Parathyroid adenoma (tissue), 2 donors: ENCODE measurements around the gene S100A7.

ENCODE experiments used
- H2AFZ ChIP-seq: fragments of 300-600 bp; sonication (generic); one replicate; pipeline ENCODE4 v1.7.0; 2017; ENCODE audit warnings: antibody characterized with exemption, mild to moderate bottlenecking
- H3K27ac ChIP-seq: fragments of 300-600 bp; sonication (generic); one replicate; pipeline ENCODE4 v1.7.0; 2017
- H3K27me3 ChIP-seq: fragments of 300-600 bp; sonication (generic); one replicate; pipeline ENCODE4 v1.7.0; 2017; ENCODE audit warnings: low read length; ENCODE audit not compliant: control insufficient read depth, insufficient read depth
- H3K36me3 ChIP-seq: fragments of 300-600 bp; sonication (generic); one replicate; pipeline ENCODE4 v1.7.0; 2017; ENCODE audit warnings: low read length; ENCODE audit not compliant: control insufficient read depth, insufficient read depth
- H3K4me1 ChIP-seq: fragments of 300-600 bp; sonication (generic); one replicate; pipeline ENCODE4 v1.7.0; 2017; ENCODE audit warnings: control low read depth
- H3K4me2 ChIP-seq: fragments of 300-600 bp; sonication (generic); one replicate; pipeline ENCODE4 v1.7.0; 2017; ENCODE audit warnings: low read length
- H3K4me3 ChIP-seq: fragments of 300-600 bp; sonication (generic); one replicate; pipeline ENCODE4 v1.7.0; 2017; ENCODE audit warnings: low read depth, low read length
- H3K79me2 ChIP-seq: fragments of 300-600 bp; sonication (generic); one replicate; pipeline ENCODE4 v1.7.0; 2017; ENCODE audit warnings: control low read depth
- H3K9ac ChIP-seq: fragments of 300-600 bp; sonication (generic); one replicate; pipeline ENCODE4 v1.7.0; 2017; ENCODE audit warnings: mild to moderate bottlenecking
- H3K9me3 ChIP-seq: fragments of 300-600 bp; sonication (generic); one replicate; pipeline ENCODE4 v1.7.0; 2017; ENCODE audit warnings: low read length; ENCODE audit not compliant: control insufficient read depth
- TF ChIP-seq, protein P1 (sequence below): fragments of 300-600 bp; sonication (generic); IDR thresholded peaks from one replicate; pipeline ENCODE4 v1.7.0; 2017; ENCODE audit warnings: antibody characterized with exemption, mild to moderate bottlenecking
- donor health status: primary hyperparathyroidism.

Gene S100A7

GRCh38 chr1:153488731-153489130 lies 28.3 kb upstream of the S100A7 start:
- H3K4me3 ChIP-seq = no peak overlapping the region
- H3K4me1 ChIP-seq = no peaks in the 10 kb centered on the region
- TF ChIP-seq, protein P1, sequence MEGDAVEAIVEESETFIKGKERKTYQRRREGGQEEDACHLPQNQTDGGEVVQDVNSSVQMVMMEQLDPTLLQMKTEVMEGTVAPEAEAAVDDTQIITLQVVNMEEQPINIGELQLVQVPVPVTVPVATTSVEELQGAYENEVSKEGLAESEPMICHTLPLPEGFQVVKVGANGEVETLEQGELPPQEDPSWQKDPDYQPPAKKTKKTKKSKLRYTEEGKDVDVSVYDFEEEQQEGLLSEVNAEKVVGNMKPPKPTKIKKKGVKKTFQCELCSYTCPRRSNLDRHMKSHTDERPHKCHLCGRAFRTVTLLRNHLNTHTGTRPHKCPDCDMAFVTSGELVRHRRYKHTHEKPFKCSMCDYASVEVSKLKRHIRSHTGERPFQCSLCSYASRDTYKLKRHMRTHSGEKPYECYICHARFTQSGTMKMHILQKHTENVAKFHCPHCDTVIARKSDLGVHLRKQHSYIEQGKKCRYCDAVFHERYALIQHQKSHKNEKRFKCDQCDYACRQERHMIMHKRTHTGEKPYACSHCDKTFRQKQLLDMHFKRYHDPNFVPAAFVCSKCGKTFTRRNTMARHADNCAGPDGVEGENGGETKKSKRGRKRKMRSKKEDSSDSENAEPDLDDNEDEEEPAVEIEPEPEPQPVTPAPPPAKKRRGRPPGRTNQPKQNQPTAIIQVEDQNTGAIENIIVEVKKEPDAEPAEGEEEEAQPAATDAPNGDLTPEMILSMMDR = no peak
- no peak overlapping the region for H2AFZ ChIP-seq
- H3K79me2 ChIP-seq = no peaks in the 10 kb centered on the region
- H3K27ac ChIP-seq = no peak overlapping the region
- no peaks in the 10 kb centered on the region for H3K27me3 ChIP-seq
- no peaks in the 10 kb centered on the region for H3K36me3 ChIP-seq
- H3K9me3 ChIP-seq = no peaks in the 10 kb centered on the region
- H3K9ac ChIP-seq = no peak overlapping the region
- H3K4me2 ChIP-seq = no peak overlapping the region

DNA sequence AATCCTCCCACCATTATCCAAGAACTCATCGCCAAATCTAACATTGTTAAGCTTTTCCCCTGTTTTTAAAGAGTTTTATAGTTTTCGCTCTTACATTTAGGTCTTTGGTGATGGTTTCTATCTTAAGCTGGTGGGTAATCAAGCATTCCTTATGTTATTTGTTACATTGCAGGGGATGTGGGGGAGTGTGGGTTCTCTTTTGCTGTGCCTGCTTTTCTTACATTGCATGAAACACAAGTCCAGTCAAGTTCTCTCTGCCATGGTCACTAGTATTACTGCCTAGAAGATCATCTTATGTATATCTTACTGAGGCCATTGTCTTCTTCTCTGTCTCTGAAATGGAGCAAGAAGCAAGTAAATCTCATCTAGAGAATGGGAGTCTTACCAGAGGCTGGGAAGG lies 27.3 kb upstream of the S100A7 start:
- H3K9me3 ChIP-seq = no peaks in the 10 kb centered on the region
- H3K9ac ChIP-seq = no peak overlapping the region
- no peak overlapping the region for H3K27ac ChIP-seq
- no peaks in the 10 kb centered on the region for H3K36me3 ChIP-seq
- no peak overlapping the region for H3K4me2 ChIP-seq
- H3K27me3 ChIP-seq = no peaks in the 10 kb centered on the region
- TF ChIP-seq, protein P1 = no peak
- no peaks in the 10 kb centered on the region for H3K4me1 ChIP-seq
- no peak overlapping the region for H3K4me3 ChIP-seq
- H3K79me2 ChIP-seq = no peaks in the 10 kb centered on the region
- H2AFZ ChIP-seq = no peak overlapping the region

DNA sequence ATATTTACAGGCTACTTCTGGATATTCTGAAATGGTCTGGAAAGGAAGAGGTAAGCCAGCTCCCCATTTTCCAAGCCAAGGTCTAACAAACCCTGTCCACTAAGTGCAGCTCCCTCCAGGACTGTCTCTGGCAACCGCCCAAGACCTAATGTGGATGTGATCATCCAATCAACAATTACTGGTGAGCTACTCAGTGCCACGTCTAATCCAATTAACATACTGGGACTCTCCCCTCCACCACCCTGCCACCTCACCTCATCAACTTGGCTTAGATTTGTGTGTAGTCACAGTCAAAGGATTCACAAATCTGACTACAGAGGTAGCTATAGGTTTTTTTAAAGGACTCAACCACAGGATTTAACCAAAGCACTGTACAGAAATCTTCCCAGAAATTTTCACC lies 25.4 kb upstream of the S100A7 start:
- TF ChIP-seq, protein P1 = no peak
- no peak overlapping the region for H3K4me3 ChIP-seq
- no peaks in the 10 kb centered on the region for H3K9me3 ChIP-seq
- no peak overlapping the region for H3K9ac ChIP-seq
- H2AFZ ChIP-seq = no peak overlapping the region
- H3K4me2 ChIP-seq = no peak overlapping the region
- no peaks in the 10 kb centered on the region for H3K4me1 ChIP-seq
- H3K79me2 ChIP-seq = no peaks in the 10 kb centered on the region
- H3K36me3 ChIP-seq = no peaks in the 10 kb centered on the region
- no peak overlapping the region for H3K27ac ChIP-seq
- H3K27me3 ChIP-seq = no peaks in the 10 kb centered on the region

DNA sequence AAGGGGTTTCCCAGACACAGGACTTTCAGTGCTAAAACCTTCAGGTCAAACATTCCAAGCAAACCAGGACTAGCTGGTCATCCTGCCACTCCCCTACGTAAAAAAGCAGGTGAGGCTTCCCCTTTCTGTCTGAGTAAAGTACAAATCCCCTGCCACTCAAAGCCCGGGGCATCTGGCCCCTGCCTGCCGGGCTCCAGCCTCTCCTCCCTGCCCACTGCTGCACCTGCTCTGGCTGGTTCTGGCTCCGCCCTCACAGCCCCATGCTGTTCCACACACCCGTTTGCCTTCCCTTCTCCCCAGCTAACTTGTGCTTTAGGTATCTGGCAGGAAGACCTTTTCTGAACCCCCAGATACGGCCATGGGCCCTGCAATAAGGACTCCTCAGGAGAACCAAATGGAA lies 23.3 kb upstream of the S100A7 start:
- TF ChIP-seq, protein P1 = no peak
- no peak overlapping the region for H3K27ac ChIP-seq
- no peak overlapping the region for H3K9ac ChIP-seq
- no peaks in the 10 kb centered on the region for H3K9me3 ChIP-seq
- no peak overlapping the region for H3K4me2 ChIP-seq
- H3K36me3 ChIP-seq = no peaks in the 10 kb centered on the region
- H3K4me1 ChIP-seq = no peaks in the 10 kb centered on the region
- no peak overlapping the region for H3K4me3 ChIP-seq
- no peak overlapping the region for H2AFZ ChIP-seq
- H3K27me3 ChIP-seq = no peaks in the 10 kb centered on the region
- no peaks in the 10 kb centered on the region for H3K79me2 ChIP-seq

GRCh38 chr1:153481124-153481523 lies 20.7 kb upstream of the S100A7 start:
- Histone ChIP-seq H3K4me2 (no peak overlapping the region), H3K4me1 (no peaks in the 10 kb centered on the region), H3K9ac (no peak overlapping the region), H3K9me3 (no peaks in the 10 kb centered on the region), H2AFZ (no peak overlapping the region), H3K27ac (no peak overlapping the region), H3K4me3 (no peak overlapping the region), H3K36me3 (no peaks in the 10 kb centered on the region), H3K27me3 (no peaks in the 10 kb centered on the region), H3K79me2 (no peaks in the 10 kb centered on the region)
- TF ChIP-seq, protein P1 = no peak
